ENCODE measurements around the gene SFTA2. TPM values are rescaled to one million over a fixed set of nuclear protein-coding genes. Genes with fewer than 3 reads are reported as not detected.

SFTA2 gene
- polyA plus RNA-seq, 3 donors: not detected

DNA sequence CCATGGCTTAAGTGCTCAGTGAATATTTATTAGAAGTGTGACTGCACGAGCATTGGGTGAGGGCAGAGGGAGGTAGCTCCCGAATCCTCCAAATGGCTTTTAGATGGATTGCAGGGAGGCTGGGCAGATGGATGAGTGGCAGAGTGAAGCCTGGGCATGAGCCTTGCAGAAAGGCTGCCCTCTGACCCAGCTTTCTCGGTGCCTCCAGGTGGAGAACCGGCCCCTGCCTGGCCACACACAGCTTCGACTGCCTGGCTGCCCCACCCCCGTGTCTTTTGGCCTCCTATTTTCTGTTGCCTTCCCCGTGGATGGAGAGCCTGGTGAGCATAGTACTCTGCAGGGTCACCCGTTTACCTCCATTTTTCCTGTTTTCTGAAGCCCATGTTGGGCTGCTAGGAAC, 14.5 kb downstream of the SFTA2 start:
- Mint-ChIP-seq H3K4me3 (no peak overlapping the region), H3K4me1 (peaks cover 24% of the 10 kb centered on the region), H3K9me3 (peaks cover 0 to 3% (median 0%) of the 10 kb centered on the region in 7 donors), H3K27me3 (ENCODE audit: low read depth in 3 of 3) (peaks cover 0 to 1% (median 0%) of the 10 kb centered on the region in 3 donors), H3K36me3 (peaks cover 63 to 67% of the 10 kb centered on the region in 2 donors), H3K27ac (no peak overlapping the region)
- TF ChIP-seq, protein P1, sequence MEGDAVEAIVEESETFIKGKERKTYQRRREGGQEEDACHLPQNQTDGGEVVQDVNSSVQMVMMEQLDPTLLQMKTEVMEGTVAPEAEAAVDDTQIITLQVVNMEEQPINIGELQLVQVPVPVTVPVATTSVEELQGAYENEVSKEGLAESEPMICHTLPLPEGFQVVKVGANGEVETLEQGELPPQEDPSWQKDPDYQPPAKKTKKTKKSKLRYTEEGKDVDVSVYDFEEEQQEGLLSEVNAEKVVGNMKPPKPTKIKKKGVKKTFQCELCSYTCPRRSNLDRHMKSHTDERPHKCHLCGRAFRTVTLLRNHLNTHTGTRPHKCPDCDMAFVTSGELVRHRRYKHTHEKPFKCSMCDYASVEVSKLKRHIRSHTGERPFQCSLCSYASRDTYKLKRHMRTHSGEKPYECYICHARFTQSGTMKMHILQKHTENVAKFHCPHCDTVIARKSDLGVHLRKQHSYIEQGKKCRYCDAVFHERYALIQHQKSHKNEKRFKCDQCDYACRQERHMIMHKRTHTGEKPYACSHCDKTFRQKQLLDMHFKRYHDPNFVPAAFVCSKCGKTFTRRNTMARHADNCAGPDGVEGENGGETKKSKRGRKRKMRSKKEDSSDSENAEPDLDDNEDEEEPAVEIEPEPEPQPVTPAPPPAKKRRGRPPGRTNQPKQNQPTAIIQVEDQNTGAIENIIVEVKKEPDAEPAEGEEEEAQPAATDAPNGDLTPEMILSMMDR (IDR thresholded peaks at IDR 0.05): no peak
- Histone ChIP-seq H3K4me2 (replicated peaks; ENCODE audit: extremely low read depth, low read length, poor library complexity, severe bottlenecking) (no peak overlapping the region), H3K4me1 (ENCODE audit: control insufficient read depth in 1 of 2, insufficient read depth in 2 of 2, low read length in 2 of 2) (peaks cover 15 to 26% of the 10 kb centered on the region in 2 donors), H3K9ac (ENCODE audit: insufficient read depth, low read length, poor library complexity, severe bottlenecking) (no peak overlapping the region), H2AFZ (ENCODE audit: insufficient read depth, low read depth, low read length, poor library complexity, severe bottlenecking) (no peak overlapping the region), H3K27ac (ENCODE audit: low read depth in 1 of 2, low read length in 2 of 2) (no peak overlapping the region), H3K36me3 (replicated peaks in 1 of 2; ENCODE audit: control insufficient read depth in 1 of 2, insufficient read depth in 2 of 2, low read length in 2 of 2) (peaks cover 46 to 65% of the 10 kb centered on the region in 2 donors), H4K20me1 (ENCODE audit: insufficient read depth, low read length) (no peaks in the 10 kb centered on the region), H3K9me3 (replicated peaks in 1 of 2; ENCODE audit: control insufficient read depth in 1 of 2, insufficient read depth in 1 of 2, low read length in 2 of 2) (no peaks in the 10 kb centered on the region), H3K79me2 (ENCODE audit: insufficient read depth, low read length) (no peaks in the 10 kb centered on the region), H3K27me3 (ENCODE audit: control insufficient read depth in 2 of 2, insufficient read depth in 2 of 2, low read length in 2 of 2) (no peaks in the 10 kb centered on the region), H3K4me3 (replicated peaks in 1 of 3; ENCODE audit: low read depth in 2 of 3, low read length in 3 of 3) (no peak overlapping the region)
- intact Hi-C loops (cut with micrococcal nuclease): loop anchor here in 1 of 2 donors (10.0 kb wide), 1 partner anchor 167 kb away; no protein-coding TSS in a partner anchor
- DNase-seq: no peak
- WGBS (ENCODE audit: insufficient coverage): 98% methylated on average over 8 of the region's 8 CpGs

DNA sequence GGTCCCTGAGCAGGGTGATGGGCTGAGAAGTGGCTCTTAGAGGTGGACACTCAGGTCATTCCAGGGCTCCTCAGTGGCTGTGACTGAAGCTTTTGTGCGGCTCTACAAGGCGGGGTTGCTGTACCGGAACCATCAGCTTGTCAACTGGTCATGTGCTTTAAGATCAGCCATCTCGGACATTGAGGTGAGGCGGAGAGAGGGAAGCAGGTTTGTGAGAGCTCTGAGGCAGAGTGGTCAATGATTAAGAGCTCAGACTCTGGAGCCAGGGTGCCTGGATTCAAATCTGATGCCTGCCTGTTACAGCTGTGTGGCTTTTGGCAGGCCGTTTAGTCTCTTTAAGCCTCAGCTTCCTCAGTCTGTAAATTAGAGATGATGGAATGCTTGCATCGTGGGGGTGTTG, 14.9 kb downstream of the SFTA2 start:
- 95% methylated on average over 6 of the region's 7 CpGs for WGBS (ENCODE audit: insufficient coverage)
- H3K9me3 Mint-ChIP-seq: peaks cover 0 to 3% (median 0%) of the 10 kb centered on the region in 7 donors
- peaks cover 24% of the 10 kb centered on the region for H3K4me1 Mint-ChIP-seq

More for the DNA sequence above, 14.9 kb downstream of the SFTA2 start:
- DNase-seq: no peak
- Mint-ChIP-seq H3K27ac (peak overlapping the region in 2 of 7 donors; percentile 0 to 48), H3K27me3 (ENCODE audit: low read depth in 3 of 3) (peaks cover 0 to 1% (median 0%) of the 10 kb centered on the region in 3 donors), H3K4me3 (peak overlapping the region in 1 of 2 donors; percentile 10), H3K36me3 (peaks cover 63 to 67% of the 10 kb centered on the region in 2 donors)
- no peaks in the 10 kb centered on the region for H3K9me3 ChIP-seq (replicated peaks in 1 of 2; ENCODE audit: control insufficient read depth in 1 of 2, insufficient read depth in 1 of 2, low read length in 2 of 2)
- H3K36me3 ChIP-seq (replicated peaks in 1 of 2; ENCODE audit: control insufficient read depth in 1 of 2, insufficient read depth in 2 of 2, low read length in 2 of 2): peaks cover 47 to 65% of the 10 kb centered on the region in 2 donors
- H4K20me1 ChIP-seq (ENCODE audit: insufficient read depth, low read length): no peaks in the 10 kb centered on the region
- H2AFZ ChIP-seq (ENCODE audit: insufficient read depth, low read depth, low read length, poor library complexity, severe bottlenecking): no peak overlapping the region
- intact Hi-C loops (cut with micrococcal nuclease): loop anchor here in 1 of 2 donors (10.0 kb wide), 1 partner anchor 168 kb away; no protein-coding TSS in a partner anchor
- no peaks in the 10 kb centered on the region for H3K27me3 ChIP-seq (ENCODE audit: control insufficient read depth in 2 of 2, insufficient read depth in 2 of 2, low read length in 2 of 2)
- peaks cover 15 to 26% of the 10 kb centered on the region in 2 donors for H3K4me1 ChIP-seq (ENCODE audit: control insufficient read depth in 1 of 2, insufficient read depth in 2 of 2, low read length in 2 of 2)
- H3K4me2 ChIP-seq (replicated peaks; ENCODE audit: extremely low read depth, low read length, poor library complexity, severe bottlenecking): no peak overlapping the region
- TF ChIP-seq, protein P1 (IDR thresholded peaks at IDR 0.05): no peak
- no peaks in the 10 kb centered on the region for H3K79me2 ChIP-seq (ENCODE audit: insufficient read depth, low read length)
- no peak overlapping the region for H3K9ac ChIP-seq (ENCODE audit: insufficient read depth, low read length, poor library complexity, severe bottlenecking)
- H3K27ac ChIP-seq (ENCODE audit: low read depth in 1 of 2, low read length in 2 of 2): no peak overlapping the region
- no peak overlapping the region for H3K4me3 ChIP-seq (replicated peaks in 1 of 3; ENCODE audit: low read depth in 2 of 3, low read length in 3 of 3)
